ENCODE measurements around the gene DDC.

The DDC gene

GRCh38 chr7:50509459-50509858, 55.7 kb downstream of the DDC start:
- DNase-seq: no peak

- DNase-seq: no peak
Observed at GRCh38 chr7:50508471-50508943, 56.7 kb downstream of the DDC start.

GRCh38 chr7:50507898-50508470, 57.2 kb downstream of the DDC start:
- no peak for DNase-seq

GRCh38 chr7:50505553-50506210, 59.5 kb downstream of the DDC start:
- no peak for DNase-seq

- no peak for DNase-seq
Observed at GRCh38 chr7:50504646-50505546, 60.3 kb downstream of the DDC start.

GRCh38 chr7:50502947-50503346, 62.3 kb downstream of the DDC start:
- DNase-seq: no peak

GRCh38 chr7:50502001-50502684, 63.1 kb downstream of the DDC start:
- DNase-seq: no peak

- no peak for DNase-seq
Observed at GRCh38 chr7:50499092-50499491, 66.1 kb downstream of the DDC start.

- no peak for DNase-seq
Observed at GRCh38 chr7:50497968-50498367, 67.2 kb downstream of the DDC start.

GRCh38 chr7:50497068-50497642, 68.0 kb downstream of the DDC start:
- no peak for DNase-seq

GRCh38 chr7:50496569-50496968, 68.6 kb downstream of the DDC start:
- DNase-seq: no peak

GRCh38 chr7:50495746-50496145, 69.5 kb downstream of the DDC start:
- DNase-seq: no peak

GRCh38 chr7:50492770-50493519, 72.3 kb downstream of the DDC start:
- no peak for DNase-seq

- DNase-seq: no peak
Observed at GRCh38 chr7:50491943-50492342, 73.3 kb downstream of the DDC start.

GRCh38 chr7:50491209-50491608, 74.0 kb downstream of the DDC start:
- no peak for DNase-seq

- DNase-seq: no peak
Observed at GRCh38 chr7:50488379-50488778, 76.8 kb downstream of the DDC start.

GRCh38 chr7:50486512-50486911, 78.7 kb downstream of the DDC start:
- no peak for DNase-seq

- DNase-seq: no peak
Observed at GRCh38 chr7:50481867-50482266, 83.3 kb downstream of the DDC start.

- DNase-seq: no peak
Observed at GRCh38 chr7:50480797-50481196, 84.4 kb downstream of the DDC start.

- DNase-seq: no peak
Observed at GRCh38 chr7:50479743-50480517, 85.3 kb downstream of the DDC start.

GRCh38 chr7:50477640-50478039, 87.6 kb downstream of the DDC start:
- DNase-seq: no peak
